Fibroblast of peridontal ligament (primary cell): ENCODE results near the gene MED27.

ENCODE experiments used
- DNase-seq: peaks from one replicate; pipeline ENCODE4 v3.0.0-alpha.2; 2010; ENCODE audit errors: extremely low read depth

The MED27 gene

DNA sequence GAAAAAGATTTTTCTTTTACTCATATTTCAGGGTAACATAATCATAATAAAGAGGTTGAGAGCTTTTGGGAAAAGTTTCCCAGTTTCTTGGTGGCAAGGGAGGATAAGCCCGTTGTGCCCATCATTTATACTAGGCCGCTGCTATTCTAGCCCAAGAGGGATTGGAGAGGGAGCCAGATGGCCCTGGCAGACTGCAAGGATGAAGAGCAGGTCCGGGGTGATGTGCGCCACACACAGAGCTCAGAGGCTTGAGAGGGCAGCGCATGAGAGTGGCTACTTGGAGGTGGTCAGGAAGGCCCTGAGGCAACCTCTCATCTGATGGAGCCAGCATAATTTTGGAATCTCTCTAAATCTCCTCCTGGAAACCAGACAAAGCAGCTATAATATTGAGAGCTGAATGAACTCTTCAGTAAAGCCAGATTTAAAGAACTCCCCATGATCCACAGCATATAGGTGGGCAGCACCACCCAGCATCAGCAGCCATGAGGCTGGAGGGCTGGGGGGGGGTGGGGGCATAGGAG, 110.1 kb downstream of the MED27 start:
- no peak for DNase-seq

DNA sequence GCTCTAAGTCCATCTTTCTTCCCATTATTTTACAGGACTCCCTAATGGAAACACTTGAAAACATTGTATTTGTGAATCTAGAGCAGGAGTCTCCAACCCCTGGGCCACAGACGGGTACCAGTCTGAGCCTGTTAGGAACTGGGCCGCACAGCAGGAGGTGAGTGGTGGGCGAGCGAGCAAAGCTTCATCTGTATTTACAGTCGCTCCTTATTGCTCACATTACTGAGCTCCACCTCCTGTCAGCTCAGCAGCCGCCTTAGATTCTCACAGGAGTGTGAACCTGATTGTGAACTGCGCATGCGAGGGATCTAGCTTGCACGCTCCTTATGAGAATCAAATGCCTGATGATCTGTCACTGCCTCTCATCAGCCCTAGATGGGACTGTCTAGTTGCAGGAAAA, 111.0 kb downstream of the MED27 start:
- DNase-seq: no peak

DNA sequence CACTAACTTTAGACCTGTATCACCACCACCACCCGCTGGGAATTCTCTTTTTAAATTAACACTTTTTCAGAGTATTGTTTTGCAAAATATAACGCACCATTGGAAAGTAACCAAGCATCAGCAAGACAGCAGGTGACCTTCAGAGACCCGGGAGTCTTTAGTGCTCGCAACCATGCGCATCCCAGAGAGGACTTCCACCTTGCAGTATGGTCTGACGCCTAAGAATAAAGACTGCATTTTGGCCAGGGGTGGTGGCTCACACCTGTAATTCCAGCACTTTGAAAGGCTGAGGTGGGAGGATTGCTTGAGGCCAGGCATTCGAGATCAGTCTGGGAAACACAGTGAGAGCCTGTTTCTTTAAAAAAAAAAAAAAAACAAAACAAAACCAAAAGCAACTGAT, 113.8 kb downstream of the MED27 start:
- no peak for DNase-seq

DNA sequence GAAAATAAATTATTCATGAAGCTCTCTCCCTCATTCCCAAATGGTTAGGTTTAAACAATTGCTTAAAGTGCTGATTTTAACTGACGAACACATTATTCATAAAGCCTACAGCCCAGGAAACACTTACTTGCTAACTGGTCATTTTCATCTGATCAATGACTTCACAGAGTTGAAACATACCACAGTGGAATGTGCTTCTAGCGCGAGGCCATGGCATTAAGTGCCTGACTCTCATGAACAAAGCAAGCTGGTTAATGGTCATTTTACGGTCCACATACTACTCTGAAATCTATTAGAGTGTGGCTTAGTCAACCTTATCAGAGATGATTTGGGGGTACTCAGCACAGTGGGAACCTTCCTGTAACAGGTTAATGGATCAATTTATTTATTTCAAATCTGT, 114.6 kb downstream of the MED27 start:
- DNase-seq: no peak

DNA sequence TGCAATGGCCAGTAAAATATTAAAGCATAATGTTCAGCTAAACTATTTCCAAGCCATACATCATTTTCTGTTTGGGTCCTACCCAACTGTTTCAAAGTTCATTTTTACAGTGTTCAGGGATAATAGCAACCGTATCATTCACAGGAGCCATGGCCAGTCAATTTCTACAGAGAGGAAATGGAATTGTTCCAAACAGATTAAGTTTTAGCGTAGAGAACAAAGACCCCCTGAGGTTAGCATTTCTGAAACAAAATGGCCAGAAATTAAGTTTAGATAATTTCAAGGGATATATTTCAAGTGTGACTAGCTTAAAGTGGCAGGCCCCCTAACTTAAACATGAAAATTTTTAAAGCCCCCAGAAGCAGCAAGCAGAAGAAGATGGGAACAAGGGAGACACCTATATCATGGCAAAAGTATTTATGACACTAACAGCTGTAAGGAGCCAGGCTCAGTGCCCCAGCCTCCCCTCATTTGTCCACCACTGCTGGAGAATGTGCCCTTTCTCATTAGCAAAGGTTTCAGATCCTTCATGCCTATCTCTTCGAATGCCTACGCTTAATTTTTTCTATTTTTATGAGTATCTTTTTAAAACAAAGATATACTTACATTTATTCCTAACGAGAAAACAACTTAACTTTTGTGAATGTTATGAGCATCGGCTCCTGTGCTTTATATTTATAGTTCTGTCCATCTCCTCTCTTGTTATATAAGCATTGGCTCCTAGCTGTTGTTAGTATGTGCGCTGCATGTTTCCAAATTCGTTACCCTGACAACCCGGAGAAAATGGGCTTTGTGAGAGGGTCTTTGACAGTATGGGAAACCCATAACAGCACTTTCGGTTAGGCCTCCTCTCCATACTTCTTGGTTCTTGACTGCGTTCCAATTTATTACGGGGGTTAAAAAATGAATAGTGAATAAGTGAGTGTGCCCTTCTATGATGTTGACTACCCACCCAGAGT, 116.3 kb downstream of the MED27 start:
- DNase-seq: no peak

DNA sequence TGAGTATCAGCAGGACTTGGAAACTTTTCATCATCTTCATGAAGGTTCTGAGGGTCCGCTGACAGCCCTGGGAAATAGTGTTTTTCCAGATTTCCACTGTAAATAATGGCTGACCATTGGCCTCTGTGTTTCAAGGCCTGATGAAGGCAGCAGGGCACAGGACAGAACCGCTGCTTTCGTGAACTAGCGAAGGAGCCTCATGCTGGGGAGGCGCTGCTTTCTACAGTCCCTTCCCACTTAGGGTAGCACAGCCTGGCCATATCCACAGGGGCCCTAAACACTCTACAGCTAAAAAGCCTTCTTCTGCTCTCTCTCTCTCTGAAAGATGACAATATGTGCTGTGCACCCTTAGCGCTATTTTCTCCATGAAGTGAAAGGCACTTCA, 118.2 kb downstream of the MED27 start:
- DNase-seq: no peak

DNA sequence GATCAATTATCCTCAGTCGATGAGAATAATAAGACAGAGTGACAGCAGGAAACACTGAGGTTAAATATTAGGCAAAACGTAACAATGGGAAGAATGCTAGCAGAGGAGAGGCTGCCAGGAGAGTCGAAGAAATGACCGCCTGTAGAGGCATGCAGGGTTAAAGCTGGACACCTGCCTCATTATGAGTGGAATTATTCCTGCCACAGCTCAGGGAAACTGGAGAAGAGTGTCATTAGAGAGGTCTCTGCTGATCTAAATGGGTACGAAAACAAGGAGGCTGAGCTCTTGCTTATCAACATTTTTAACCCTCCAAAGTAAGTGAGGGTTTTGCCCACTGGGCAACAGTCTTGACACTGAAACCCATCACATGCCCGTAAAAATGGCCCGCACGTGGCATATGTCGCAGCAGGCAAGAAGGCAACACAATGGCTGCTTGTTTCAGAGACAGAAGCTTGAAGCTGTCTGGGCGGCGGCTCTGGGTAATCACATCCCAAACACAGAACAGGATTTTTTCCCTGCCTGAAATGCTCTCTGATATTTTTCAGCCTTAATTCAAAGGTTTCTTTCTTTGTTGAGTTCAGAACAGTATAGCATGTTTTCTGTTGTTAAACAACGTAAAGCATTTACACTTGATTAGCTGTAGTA, 118.7 kb downstream of the MED27 start:
- DNase-seq: no peak

DNA sequence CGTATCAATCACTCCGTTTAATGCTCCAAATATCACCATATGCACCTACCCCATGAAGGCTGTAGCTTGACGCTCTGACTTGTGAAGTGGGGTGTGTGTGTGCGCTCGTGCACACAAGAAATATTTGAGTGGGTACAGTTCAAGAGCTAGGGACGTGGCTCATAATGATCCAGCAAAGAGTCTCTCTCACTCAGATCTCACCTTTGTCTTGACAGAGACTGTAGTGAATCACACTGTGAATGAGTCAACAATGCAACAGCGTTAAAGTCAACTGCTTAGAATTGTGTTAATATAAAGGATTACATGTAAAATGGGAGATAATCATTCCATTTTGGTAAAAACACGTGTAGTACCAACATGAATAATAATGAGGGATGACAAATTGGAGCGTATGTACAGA, 119.4 kb downstream of the MED27 start:
- DNase-seq: no peak

DNA sequence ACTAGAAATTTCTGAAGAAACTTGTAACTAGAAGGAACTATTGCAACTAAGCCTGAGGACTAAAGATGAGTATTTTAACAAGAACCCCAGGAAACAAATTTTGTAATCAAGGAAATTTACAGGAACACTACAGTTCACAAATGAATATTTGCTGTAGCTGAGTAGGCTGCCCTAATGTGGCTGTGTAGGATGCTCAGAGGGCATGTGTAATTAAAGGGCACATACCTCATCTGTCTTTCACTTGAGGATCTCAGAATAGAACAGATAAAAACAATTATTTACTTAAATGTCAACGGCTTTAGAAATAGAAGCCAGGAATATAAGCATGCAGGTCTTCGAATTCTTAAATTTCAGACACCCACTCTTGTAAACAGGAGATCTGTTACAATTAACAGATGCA, 119.8 kb downstream of the MED27 start:
- DNase-seq: no peak

DNA sequence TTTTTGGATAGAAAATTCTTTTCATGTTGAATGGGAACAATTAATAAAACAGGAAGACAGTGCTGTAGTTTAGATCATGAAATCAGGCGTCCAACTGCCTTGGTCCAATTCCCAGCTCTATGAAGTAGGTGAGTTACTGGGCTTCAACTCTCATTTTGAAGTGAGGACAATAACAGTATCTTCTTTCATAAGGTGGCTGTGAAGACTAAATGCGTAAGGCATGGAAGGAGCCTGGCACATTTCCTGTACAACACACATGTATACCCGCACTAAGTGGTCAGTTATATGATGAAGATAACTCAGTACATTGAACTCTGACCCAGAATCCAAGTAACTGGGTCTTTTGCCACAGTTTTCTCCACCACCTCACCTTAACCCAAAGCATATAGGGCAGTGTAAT, 120.6 kb downstream of the MED27 start:
- DNase-seq: no peak

DNA sequence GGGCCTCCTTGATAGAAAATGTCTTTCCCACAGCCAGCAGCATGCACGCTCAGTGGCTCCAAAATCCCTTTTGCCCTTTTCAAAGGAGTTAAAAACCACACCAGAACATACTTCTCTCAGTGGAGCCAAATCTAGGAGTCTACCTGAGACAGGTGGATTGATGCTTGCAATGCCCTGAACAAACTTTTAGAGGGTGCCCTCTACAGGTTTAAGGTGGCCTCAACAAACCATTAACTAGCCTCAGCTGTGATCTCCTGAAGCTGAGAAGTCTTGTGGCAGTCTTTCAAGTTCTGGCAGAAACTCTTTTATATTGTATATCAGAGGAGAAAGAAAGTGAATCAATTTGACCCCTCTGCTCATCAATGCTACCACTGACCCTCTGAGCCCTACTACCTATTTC, 125.4 kb downstream of the MED27 start:
- no peak for DNase-seq

DNA sequence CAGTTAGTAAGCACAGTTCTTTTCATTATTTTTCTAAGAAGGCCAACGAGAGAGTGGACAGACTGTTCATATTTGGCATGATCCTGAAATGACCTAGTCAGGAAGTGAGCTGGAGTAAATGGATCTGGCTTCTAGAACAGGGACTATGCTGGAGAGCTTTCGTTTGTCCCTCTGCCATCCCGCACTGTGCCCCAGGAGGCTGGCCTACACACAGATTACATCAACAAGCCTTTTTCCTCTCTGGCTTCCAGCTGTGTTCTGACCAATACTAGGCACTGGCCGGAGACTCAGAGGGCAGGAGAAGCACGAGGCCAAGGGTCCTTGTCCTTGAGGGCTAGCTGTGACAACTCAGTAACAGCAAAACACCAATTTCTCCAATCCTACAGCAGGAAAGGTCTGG, 127.8 kb downstream of the MED27 start:
- DNase-seq: peak; percentile 81

DNA sequence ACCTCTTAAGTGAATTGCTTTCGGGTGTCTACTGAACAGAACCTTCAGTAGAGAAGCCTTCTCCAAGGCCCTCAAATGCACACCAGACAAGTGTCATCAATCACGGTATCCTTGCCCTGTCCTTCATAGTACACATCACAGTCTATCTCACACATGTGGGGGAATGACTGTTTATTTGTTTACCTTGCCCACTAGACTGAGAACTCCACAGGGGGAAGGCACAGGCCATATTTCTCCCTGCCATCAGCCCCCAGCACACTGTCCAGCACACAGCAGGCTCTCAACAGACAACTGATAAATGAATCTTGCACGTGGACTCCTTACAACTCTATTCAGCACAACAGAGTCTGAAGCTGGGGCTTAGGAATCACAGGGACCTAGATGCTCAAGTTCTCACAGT, 128.5 kb downstream of the MED27 start:
- DNase-seq: no peak

DNA sequence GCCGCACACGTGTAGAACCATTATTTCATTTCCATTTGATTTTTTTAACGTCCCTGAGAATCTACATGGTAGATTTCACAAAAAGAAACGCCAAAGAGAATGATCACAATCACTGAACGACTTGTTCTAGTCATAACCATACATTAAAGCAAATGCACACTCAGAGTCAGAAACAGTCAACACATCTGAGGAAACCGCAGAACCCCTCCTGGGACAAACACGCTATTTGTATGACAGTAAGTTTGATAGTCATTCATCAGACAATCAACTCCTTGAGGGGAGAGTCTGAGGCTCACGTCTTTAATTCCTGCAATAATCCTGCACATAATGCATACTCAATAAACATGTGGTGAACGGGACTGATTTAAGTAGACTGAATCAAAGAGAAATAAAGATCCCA, 129.2 kb downstream of the MED27 start:
- DNase-seq: no peak

DNA sequence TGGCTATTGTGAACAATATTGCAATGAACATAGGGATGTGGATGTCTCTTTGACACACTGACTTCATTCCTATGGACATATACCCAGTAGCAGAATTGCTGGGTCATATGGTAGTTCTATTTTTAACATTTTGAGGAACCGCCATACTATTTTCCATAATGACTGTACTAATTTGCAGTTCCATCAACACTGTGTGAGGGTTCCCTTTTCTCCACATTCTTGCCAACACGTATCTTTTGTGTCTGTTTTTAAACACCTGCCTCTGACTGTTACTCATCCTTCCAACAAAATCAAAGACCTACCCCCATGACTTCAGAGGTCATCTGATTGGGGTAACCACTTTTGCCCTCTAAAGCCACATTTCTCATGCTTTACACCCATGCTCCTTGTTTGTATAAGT, 133.5 kb downstream of the MED27 start:
- DNase-seq: no peak

DNA sequence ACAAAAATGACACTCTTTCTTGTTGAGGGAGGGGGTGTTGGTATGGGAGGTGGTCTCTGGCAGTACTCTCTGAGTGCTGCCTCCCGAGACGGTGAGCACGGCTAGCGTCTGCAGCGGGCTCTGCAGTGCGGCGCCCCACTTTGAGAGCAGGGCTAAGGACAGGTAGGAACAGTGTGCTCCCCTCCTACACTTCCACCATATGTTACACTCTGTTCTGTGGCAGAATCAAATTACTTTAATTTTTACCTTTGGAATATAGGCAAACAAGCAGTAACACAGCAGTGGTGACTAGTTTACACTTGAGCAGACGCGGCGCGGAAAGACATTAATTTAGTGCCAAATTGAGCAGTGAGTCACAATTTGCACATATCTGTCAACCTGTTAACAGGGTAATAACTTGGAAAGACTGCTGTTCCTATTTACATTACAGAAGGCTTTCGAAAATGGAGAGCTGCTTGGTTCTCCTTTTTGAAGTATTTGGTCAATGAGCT, 136.3 kb downstream of the MED27 start:
- DNase-seq: no peak

DNA sequence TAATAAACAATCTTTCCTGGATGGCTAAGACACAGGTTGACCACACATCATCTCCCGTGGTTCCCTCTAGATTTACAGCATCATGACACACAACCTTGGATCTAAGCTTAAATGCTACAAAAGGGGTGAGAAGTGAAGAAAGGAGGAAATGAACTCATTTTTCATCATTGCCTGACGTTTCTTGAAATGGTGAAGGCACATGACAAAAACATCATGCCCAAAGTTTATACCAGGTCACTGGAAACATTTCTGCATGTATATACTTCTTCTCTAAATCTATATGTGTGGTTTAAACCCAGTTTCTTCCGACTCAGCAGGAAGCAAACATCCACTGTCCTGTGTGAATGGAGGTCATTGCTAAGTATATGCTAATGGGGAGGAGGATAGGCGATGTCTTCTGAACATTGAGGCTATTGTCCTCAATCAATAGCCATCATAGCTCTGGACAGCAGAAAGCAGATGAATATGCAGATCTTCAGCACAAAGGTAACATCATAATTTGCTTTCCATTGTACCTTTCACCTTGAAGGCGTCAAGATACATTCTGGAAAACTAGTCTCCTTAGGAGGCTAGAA, 137.4 kb downstream of the MED27 start:
- DNase-seq: peak; percentile 4

DNA sequence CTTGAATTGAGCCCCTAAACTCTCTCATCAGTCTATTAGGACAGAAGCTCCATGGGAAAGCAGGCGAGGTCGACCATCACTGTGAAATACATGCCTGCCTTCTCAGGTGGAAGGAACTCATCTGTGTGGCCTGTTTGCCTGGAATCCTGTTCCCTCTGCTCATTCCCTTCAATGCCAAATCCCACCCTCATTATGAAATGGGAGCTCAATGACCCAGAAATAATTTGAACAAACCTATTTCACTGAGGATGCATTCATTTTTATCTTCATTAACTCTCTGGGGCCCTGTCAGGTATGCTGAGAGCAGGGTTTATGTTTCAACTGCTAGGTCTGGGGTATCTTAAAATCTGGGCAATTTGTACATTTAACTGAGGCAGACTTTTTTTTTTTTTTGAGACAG, 142.2 kb downstream of the MED27 start:
- DNase-seq: no peak

DNA sequence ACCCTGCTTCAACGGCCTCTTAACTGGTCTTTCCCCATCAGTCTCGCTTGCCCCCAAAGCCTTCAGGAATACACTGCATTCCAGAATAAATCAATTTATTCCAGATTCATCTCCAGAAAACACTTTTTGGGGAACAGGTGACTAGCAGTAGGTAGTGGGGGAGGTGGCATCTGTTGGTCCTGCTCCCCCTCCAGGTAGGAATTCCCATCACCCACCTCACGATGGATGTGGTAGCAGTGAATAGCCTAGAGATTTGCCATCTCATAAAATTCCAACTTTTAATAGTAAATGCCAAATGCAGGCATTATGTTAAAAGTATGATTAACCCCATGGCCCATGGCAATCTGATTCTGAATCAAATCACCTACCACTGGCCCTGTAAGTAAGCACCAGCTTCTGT, 142.7 kb downstream of the MED27 start:
- DNase-seq: no peak

DNA sequence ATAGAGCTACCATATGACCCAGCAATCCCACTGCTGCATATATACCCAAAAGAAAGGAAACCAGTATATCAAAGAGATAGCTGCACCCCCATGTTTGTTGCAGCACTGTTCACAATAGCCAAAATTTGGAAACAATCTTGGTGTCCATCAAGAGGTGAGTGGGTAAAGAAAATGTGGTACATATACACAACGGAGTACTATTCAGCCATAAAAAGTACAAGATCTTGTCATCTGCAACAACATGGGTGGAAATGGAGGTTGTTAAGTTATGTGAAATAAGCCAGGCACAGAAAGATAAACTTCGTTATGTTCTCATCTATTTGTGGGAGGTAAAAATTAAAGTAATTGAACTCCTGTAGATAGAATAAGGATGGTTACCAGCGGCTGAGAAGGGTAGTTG, 145.0 kb downstream of the MED27 start:
- no peak for DNase-seq

DNA sequence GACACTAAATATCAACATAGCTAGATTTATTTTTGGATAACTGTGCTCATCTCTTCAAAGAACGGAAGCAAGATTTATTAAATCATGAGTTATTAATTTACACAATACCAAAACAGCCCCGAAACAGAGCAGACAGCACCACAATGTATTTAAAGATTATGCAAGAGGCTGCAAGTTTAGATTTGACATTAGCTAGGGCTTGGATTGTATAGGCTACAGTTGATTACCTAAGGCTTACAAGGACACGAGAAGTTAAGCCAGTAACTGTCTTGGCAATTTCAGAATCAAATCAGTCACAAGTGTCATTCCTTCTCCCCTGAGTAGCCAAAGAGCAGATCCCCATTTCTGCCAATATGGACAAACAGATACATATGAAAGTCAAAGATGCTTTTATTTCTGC, 152.6 kb downstream of the MED27 start:
- DNase-seq: no peak

DNA sequence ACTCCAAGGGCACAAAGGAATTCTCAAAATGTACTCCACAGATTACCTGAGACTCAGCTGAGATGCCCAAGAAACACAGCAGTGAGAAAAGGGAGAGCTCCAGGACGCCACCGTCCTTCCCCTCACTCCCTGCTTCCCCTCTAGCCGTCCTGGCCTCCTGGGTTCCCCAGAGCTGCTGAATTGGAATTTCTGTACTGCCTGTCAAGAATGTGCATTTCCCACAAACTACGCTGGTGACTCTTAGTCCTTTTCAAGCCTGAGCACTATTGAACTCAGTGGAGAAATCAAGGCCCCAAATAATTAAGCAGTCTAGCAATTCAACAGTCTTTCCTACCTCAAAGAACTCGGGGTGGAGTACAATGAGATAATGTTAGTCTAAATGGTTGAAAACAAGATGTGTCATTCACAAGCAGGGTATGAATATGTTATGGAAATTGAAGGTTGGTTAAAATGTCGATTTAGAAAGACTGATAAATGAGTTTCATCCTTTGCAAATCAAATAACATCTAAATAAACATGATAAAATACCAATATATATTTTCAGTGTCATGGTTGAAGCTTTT, 153.2 kb downstream of the MED27 start:
- DNase-seq: no peak
